A673 (cell line): ENCODE measurements around the gene LIMS2.

Source experiments
- EZH2 ChIP-seq: fragments of 200-600 bp; sonication (generic); IDR thresholded peaks from 2 replicates; pipeline ENCODE4 v1.6.1; 2017; ENCODE audit warnings: borderline replicate concordance, low read depth, mild to moderate bottlenecking, mixed read lengths, antibody characterized with exemption, low read length; ENCODE audit not compliant: poor library complexity, severe bottlenecking
- TF ChIP-seq, protein P1 (sequence below): fragments of 300-800, 200-600 bp; sonication (generic); conservative IDR thresholded peaks from 2 replicates; pipeline ENCODE4 v1.5.1; 2017; ENCODE audit warnings: low read depth, mild to moderate bottlenecking, antibody characterized with exemption, low read length, moderate library complexity, mixed read lengths

DNA sequence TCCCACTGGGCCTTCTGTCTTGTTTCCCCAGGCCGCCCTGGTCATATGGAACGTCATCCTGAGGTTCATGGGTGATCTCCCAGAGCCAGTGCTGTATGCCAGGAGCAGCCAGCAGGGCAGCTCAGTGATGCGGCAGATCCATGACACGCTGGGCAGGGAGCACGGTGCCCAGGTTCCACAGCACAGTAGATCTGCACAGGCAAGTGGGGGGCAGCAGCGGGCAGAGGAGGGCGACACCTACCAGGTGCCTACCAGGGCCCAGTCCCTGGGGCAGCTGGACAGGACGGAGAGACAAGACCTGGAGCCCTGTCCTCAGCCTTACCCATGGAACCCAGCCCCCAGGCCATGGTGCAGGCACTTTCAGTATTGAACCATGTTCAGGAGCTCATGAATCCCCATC, 65.5 kb downstream of the LIMS2 start:
- no peak for TF ChIP-seq EZH2
- TF ChIP-seq, protein P1, sequence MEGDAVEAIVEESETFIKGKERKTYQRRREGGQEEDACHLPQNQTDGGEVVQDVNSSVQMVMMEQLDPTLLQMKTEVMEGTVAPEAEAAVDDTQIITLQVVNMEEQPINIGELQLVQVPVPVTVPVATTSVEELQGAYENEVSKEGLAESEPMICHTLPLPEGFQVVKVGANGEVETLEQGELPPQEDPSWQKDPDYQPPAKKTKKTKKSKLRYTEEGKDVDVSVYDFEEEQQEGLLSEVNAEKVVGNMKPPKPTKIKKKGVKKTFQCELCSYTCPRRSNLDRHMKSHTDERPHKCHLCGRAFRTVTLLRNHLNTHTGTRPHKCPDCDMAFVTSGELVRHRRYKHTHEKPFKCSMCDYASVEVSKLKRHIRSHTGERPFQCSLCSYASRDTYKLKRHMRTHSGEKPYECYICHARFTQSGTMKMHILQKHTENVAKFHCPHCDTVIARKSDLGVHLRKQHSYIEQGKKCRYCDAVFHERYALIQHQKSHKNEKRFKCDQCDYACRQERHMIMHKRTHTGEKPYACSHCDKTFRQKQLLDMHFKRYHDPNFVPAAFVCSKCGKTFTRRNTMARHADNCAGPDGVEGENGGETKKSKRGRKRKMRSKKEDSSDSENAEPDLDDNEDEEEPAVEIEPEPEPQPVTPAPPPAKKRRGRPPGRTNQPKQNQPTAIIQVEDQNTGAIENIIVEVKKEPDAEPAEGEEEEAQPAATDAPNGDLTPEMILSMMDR = no peak
